NCI-H82 treated with DMSO at 0.1 percent for 48 hours (cell line): Measurements from ENCODE around the gene CR1.
"Not testable (repeated sequence)": the region's sequence is repeated elsewhere in the genome, so short reads cannot be mapped to it uniquely, and the experiment has no call there.

Experiments used
- DNase-seq: peaks from one replicate; lab custom pipeline; 2025; ENCODE audit not compliant: unreplicated experiment; lab: John Stamatoyannopoulos, UW

Gene CR1

GRCh38 chr1:207669528-207670009 lies 173.6 kb downstream of the CR1 start:
- DNase-seq: no peak

DNA sequence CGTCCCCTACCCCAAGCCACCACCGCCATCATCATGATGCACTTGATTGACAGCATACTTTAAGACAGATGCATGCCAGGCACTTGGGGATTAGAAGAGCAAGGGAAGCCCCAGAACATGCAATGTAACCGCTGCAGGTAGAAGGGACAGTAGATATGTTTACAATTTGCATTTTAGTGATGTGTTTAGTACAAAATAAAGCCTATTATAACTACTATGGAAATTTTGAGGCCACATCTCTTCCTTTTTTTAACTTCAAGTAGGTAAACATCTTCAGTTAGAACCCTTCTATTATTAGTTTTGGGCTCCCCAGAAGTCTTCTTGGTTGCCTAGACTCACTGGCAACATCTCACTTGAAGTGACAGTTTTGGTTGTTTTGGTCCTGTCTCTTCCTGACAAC lies 174.2 kb downstream of the CR1 start:
- no peak for DNase-seq

DNA sequence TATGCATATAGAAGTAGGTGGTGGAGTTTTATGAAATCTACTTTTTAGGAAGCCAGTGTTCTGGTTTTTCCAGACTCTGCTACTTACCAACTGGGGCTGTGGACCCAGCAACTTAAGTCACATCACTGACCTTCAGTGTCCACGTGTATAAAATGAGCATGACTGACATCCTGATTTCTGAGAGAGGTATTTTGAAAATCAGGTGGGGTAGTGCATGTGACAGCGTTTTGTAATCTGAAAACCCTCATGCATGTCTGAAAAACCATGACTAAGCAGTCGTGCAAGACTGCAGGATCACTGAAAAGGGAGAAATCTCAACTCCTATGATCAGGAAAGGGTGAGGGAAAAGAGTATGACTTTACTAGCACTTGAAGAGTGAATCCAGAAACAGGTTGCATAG lies 175.0 kb downstream of the CR1 start:
- no peak for DNase-seq

DNA sequence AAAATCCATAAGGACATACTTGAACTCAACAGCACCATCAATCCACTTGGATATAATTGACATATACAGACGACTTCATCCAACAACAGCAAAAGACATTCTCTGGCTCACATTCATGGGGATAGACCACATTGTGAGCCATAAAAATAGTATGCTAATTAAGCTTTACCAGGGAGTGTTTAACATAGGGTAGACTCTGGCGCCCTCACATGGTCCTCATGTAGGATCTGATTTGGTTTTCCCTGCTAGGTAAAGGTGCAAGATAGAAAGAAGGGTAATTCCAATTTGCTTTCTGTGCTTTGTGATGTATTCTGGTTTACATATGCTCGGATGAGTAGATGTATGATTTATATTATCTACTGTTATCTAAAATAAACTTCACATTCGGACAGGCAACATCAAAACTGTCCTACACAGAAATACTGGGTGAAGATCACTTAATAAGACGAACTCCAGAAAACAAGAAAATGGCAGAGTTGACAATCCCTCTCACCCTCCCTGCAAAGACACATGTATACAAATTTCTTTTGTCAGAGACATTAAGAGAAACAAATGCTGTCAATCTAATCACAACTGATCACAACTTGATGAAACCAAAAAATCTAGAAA lies 176.7 kb downstream of the CR1 start:
- DNase-seq: peak; percentile 46

DNA sequence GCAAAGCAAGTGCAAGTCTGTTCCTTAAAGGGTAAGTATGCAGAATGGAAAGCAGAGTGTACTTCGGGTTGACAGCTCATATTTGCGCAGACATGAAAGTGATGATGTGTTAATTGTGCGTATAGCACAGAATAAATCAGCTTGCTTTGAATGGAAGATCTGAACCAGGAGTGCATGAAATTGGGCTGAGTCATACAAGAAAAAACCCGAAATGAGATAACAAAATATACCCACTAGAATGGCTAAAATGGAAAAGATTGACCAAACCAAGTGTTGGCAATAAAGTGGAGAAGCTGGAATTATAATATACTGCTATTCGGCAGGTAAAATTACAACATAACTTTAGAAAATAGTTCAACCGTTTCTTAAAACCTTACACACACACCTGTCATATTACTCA lies 177.4 kb downstream of the CR1 start:
- no peak for DNase-seq

- no peak for DNase-seq
These were observed 180.2 kb downstream of the CR1 start for GRCh38 chr1:207676153-207676552.

GRCh38 chr1:207680590-207681388 lies 184.8 kb downstream of the CR1 start:
- DNase-seq: not testable (repeated sequence)

GRCh38 chr1:207682872-207683434 lies 187.0 kb downstream of the CR1 start:
- not testable (repeated sequence) for DNase-seq

DNA sequence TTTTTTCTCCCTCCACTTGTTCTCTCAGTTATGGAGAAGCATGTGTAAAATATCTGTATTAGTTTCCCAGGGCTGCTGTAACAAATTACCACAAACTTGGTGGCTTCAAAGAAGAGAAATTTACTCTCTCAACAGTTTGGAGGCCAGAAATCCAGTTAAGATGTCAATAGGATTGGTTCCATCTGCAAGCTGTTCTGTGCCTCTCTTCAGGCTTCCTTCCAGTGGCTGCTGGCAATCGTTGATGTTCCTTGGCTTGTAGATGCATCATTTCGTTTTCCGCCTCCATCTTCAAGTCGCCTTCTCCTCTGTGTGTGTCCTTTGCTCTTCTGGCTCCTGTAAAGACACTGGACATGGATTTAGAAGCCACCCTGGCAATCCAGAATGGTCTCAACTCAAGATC lies 194.6 kb downstream of the CR1 start:
- not testable (repeated sequence) for DNase-seq

DNA sequence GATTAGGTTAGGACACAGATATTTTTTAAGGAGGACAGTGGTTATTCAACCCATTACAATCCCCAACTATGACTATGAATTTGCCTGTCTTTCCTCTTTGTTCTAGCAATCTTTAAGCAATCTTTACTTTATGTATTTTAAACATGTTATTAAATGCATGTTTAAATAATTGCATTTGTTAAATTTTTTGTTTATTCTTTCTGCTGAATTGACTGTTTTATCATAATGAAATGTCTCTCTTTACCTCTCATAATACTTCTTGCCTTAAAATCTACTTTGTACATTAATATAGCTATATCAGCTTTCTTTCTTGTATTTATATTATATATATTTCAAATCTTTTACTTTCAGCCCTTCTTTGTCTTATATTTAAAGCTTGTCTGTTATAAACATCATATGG lies 195.1 kb downstream of the CR1 start:
- no peak for DNase-seq
